GM18502 (cell line): ENCODE measurements around the gene DNMT3L.
"Not testable (repeated sequence)": the region's sequence is repeated elsewhere in the genome, so short reads cannot be mapped to it uniquely, and the experiment has no call there.

Experiments used
- ATAC-seq: cut with Tn5 transposase; IDR thresholded peaks from one replicate; pipeline ENCODE4 v1.9.1; 2021; ENCODE audit warnings: mild to moderate bottlenecking; ENCODE audit not compliant: unreplicated experiment, poor library complexity

The DNMT3L gene

GRCh38 chr21:44295646-44296045 lies 33.9 kb upstream of the DNMT3L start:
- no peak for ATAC-seq

GRCh38 chr21:44295163-44295573 lies 33.5 kb upstream of the DNMT3L start:
- ATAC-seq: no peak

- no peak for ATAC-seq
Observed at GRCh38 chr21:44294391-44295162, 32.9 kb upstream of the DNMT3L start.

- no peak for ATAC-seq
Observed at GRCh38 chr21:44293551-44294231, 32.0 kb upstream of the DNMT3L start.

GRCh38 chr21:44292812-44293195 lies 31.1 kb upstream of the DNMT3L start:
- no peak for ATAC-seq

- ATAC-seq: no peak
Observed at GRCh38 chr21:44291936-44292811, 30.5 kb upstream of the DNMT3L start.

- ATAC-seq: no peak
Observed at GRCh38 chr21:44291078-44291935, 29.6 kb upstream of the DNMT3L start.

GRCh38 chr21:44290327-44291077 lies 28.8 kb upstream of the DNMT3L start:
- ATAC-seq: no peak

GRCh38 chr21:44289381-44290010 lies 27.8 kb upstream of the DNMT3L start:
- no peak for ATAC-seq

- no peak for ATAC-seq
Observed at GRCh38 chr21:44288251-44289110, 26.8 kb upstream of the DNMT3L start.

GRCh38 chr21:44286716-44287632 lies 25.3 kb upstream of the DNMT3L start:
- ATAC-seq: no peak

GRCh38 chr21:44286086-44286715 lies 24.5 kb upstream of the DNMT3L start:
- ATAC-seq: no peak

- no peak for ATAC-seq
Observed at GRCh38 chr21:44285138-44285992, 23.7 kb upstream of the DNMT3L start, which contains the start of gene AIRE. Gene AIRE (plus strand): TSS chr21:44285876. CDS start chr21:44286007, 131 bp downstream.

GRCh38 chr21:44283948-44284347 lies 22.3 kb upstream of the DNMT3L start:
- no peak for ATAC-seq

- not testable (repeated sequence) for ATAC-seq
Observed at GRCh38 chr21:44283211-44283785, 21.6 kb upstream of the DNMT3L start.
